Endothelial cell of umbilical vein (primary cell): Measurements from ENCODE around the gene EGFL7. TPM values are rescaled to one million over a fixed set of nuclear protein-coding genes. Genes with fewer than 3 reads are reported as not detected.

Source experiments
- BruUV-seq: library from RNA; stranded (reverse); fragments of 400-500 nt; replicated peaks from 2 replicates; lab custom pipeline; 2021; lab: Mats Ljungman, UMichigan
- CTCF ChIA-PET: fragments of 300-600, 350-600 bp; sonication (Branson Sonifier 250); formaldehyde crosslinking; loops from one replicate; lab custom pipeline; 2021; ENCODE audit warnings: antibody characterized with exemption, inconsistent platforms; lab: Charles Lee
- POLR2A ChIA-PET: fragments of 300-600, 350-600 bp; sonication (Branson Sonifier 250); formaldehyde crosslinking; loops from one replicate; lab custom pipeline; 2021; ENCODE audit warnings: antibody characterized with exemption, inconsistent platforms; lab: Charles Lee
- DNase-seq: peaks from one replicate; pipeline ENCODE4 v3.0.0-alpha.2; 2011; ENCODE audit warnings: low read depth, low spot score
- FAIRE-seq: peaks from 2 replicates; lab custom pipeline; 2011; peaks lifted over from hg19 to GRCh38; lab: Jason Lieb, UNC
- H2AFZ ChIP-seq: 2 replicates; pipeline ENCODE4 v1.6.0; 2012; ENCODE audit warnings: low read depth, low read length, control low read depth, inconsistent platforms
- H3K27ac ChIP-seq: 2 replicates; pipeline ENCODE4 v1.5.1; 2011; ENCODE audit warnings: low read depth, mild to moderate bottlenecking, control low read depth, low read length, moderate library complexity; ENCODE audit not compliant: insufficient read depth
- H3K27me3 ChIP-seq, 2 experiments: 2 replicates each; pipeline versions ENCODE4 v1.6.0 to v1.6.1; 2011; ENCODE audit warnings: low read length in 2 of 2, mixed read lengths in 1 of 2; ENCODE audit not compliant: control insufficient read depth in 2 of 2, insufficient read depth in 2 of 2
- H3K36me3 ChIP-seq, 2 experiments: 2 replicates in 1 of 2; 3 replicates in 1 of 2; pipeline ENCODE4 v1.5.1; 2011; ENCODE audit warnings: low read length in 2 of 2, mild to moderate bottlenecking in 1 of 2, moderate library complexity in 1 of 2; ENCODE audit not compliant: control insufficient read depth in 2 of 2, insufficient read depth in 2 of 2; ENCODE audit errors: extremely low read depth in 1 of 2
- H3K4me1 ChIP-seq: 3 replicates; pipeline ENCODE4 v1.5.1; 2011; ENCODE audit warnings: mild to moderate bottlenecking, low read length; ENCODE audit not compliant: control insufficient read depth, insufficient read depth; ENCODE audit errors: extremely low read depth
- H3K4me2 ChIP-seq: 2 replicates; pipeline ENCODE4 v1.6.1; 2011; ENCODE audit warnings: low read length, control low read depth, mixed read lengths; ENCODE audit not compliant: insufficient read depth
- H3K4me3 ChIP-seq, 3 experiments: fragments of 200-600 bp in 1 of 3; sonication (generic), shearing (Covaris generic) in 1 of 3; replicated peaks in 1 of 3; 2 replicates each; pipeline ENCODE4 v1.5.1; 2011 to 2016; ENCODE audit warnings: control low read depth in 3 of 3, low read length in 3 of 3, mild to moderate bottlenecking in 2 of 3, inconsistent platforms in 1 of 3, low read depth in 1 of 3, moderate library complexity in 1 of 3; ENCODE audit not compliant: insufficient read depth in 1 of 3
- H3K79me2 ChIP-seq: 2 replicates; pipeline ENCODE4 v1.6.0; 2012; ENCODE audit warnings: low read length, inconsistent platforms; ENCODE audit not compliant: control insufficient read depth, insufficient read depth
- H3K9ac ChIP-seq: replicated peaks from 2 replicates; pipeline ENCODE3; 2011; ENCODE audit warnings: low read length, control low read depth; ENCODE audit not compliant: insufficient read depth; ENCODE audit errors: extremely low read depth
- H3K9me1 ChIP-seq: replicated peaks from 3 replicates; pipeline ENCODE4 v1.6.0; 2011; ENCODE audit warnings: mild to moderate bottlenecking, low read length; ENCODE audit not compliant: control insufficient read depth, insufficient read depth; ENCODE audit errors: extremely low read depth
- H3K9me3 ChIP-seq: replicated peaks from 2 replicates; pipeline ENCODE4 v1.5.1; 2012; ENCODE audit warnings: low read length, inconsistent platforms; ENCODE audit not compliant: control insufficient read depth, insufficient read depth
- H4K20me1 ChIP-seq: replicated peaks from 2 replicates; pipeline ENCODE3; 2011; ENCODE audit warnings: mild to moderate bottlenecking, low read length; ENCODE audit not compliant: control insufficient read depth, insufficient read depth; ENCODE audit errors: extremely low read depth
- CTCF ChIP-seq, 2 donors: IDR thresholded peaks; 1 replicate in 1 of 2; 2 replicates in 1 of 2; pipeline ENCODE4 v1.5.1; 2011; ENCODE audit warnings: low read length in 2 of 2, mild to moderate bottlenecking in 2 of 2, moderate library complexity in 2 of 2, control low read depth in 1 of 2, inconsistent platforms in 1 of 2, low read depth in 1 of 2; ENCODE audit not compliant: insufficient read depth in 1 of 2; ENCODE audit errors: extremely low read depth in 1 of 2
- EZH2 ChIP-seq: IDR thresholded peaks from 2 replicates; pipeline ENCODE4 v1.6.1; 2012; ENCODE audit warnings: borderline replicate concordance, low read depth, mild to moderate bottlenecking, moderate library complexity, low read length, inconsistent platforms; ENCODE audit not compliant: severe bottlenecking
- FOS ChIP-seq: IDR thresholded peaks from 2 replicates; pipeline ENCODE4 v1.6.1; 2011; ENCODE audit warnings: mild to moderate bottlenecking, low read length, moderate library complexity, borderline replicate concordance; ENCODE audit not compliant: insufficient read depth
- GATA2 ChIP-seq: IDR thresholded peaks from 2 replicates; pipeline ENCODE4 v1.7.0; 2011; ENCODE audit warnings: low read depth, mild to moderate bottlenecking, moderate library complexity, mixed read lengths, low read length; ENCODE audit not compliant: insufficient read length, insufficient read depth
- JUN ChIP-seq: IDR thresholded peaks from 2 replicates; pipeline ENCODE4 v1.6.1; 2011; ENCODE audit warnings: borderline replicate concordance, low read depth; ENCODE audit not compliant: insufficient read length, insufficient read depth
- MAX ChIP-seq: IDR thresholded peaks from 2 replicates; pipeline ENCODE4 v1.6.1; 2011; ENCODE audit not compliant: insufficient read depth, insufficient read length
- MYC ChIP-seq: IDR thresholded peaks from one replicate; pipeline ENCODE4 v1.6.1; 2011; ENCODE audit warnings: mild to moderate bottlenecking, low read depth, low read length
- POLR2A ChIP-seq: IDR thresholded peaks from 2 replicates; pipeline ENCODE4 v1.6.1; 2012; ENCODE audit warnings: low read depth, mild to moderate bottlenecking, control low read depth, low read length
- POLR2AphosphoS5 ChIP-seq: IDR thresholded peaks from 2 replicates; pipeline ENCODE4 v1.6.1; 2012; ENCODE audit warnings: low read depth, mild to moderate bottlenecking, control low read depth, low read length, moderate library complexity; ENCODE audit not compliant: insufficient read depth
- dilution Hi-C: fragments of 300-500 bp; cut with MboI; formaldehyde crosslinking; loops from one replicate; pipeline ENCODE4 v1.15.0; 2019; ENCODE audit warnings: low sequenced_read_pairs; ENCODE audit not compliant: extremely low pct_ligation_motif_present
- intact Hi-C: fragments of 100-400 bp; cut with micrococcal nuclease; formaldehyde crosslinking; loops from one replicate; pipeline ENCODE4 v1.10.0; 2022
- polyA plus RNA-seq, 4 experiments: library from polyadenylated mRNA; depleted of rRNA in 3 of 4; stranded (reverse) in 3 of 4; unstranded in 1 of 4; fragments of >200 nt; gene quantifications; 2 replicates each; pipeline versions ENCODE4 v1.2.1 to v1.2.3, GENCODE V29; 2011 to 2012; ENCODE audit warnings: missing spikeins in 1 of 4
- total RNA-seq: library from RNA; stranded (reverse); gene quantifications from 2 replicates; pipeline ENCODE4 v1.2.3, GENCODE V29; 2021

The EGFL7 gene
- total and polyA plus RNA-seq, 2 donors (not counting 3 experiments of a cell fraction or from before 2014, with no cell fraction given): 1,043 to 1,377 TPM

- peak; percentile 67 for FAIRE-seq
These were observed 47.6 kb upstream of the EGFL7 start for GRCh38 chr9:136614967-136615623.

GRCh38 chr9:136615631-136616306 lies 46.9 kb upstream of the EGFL7 start:
- BruUV-seq: no TSS peak
- ChIA-PET POLR2A (no interaction called here), CTCF (interaction anchor here (1.3 to 2.7 kb wide), 2 partner anchors 11 to 16 kb away, joined by 3 to 13 read pairs; no protein-coding TSS in a partner anchor)
- H3K27me3 ChIP-seq: no peaks in the 10 kb centered on the region
- no peaks in the 10 kb centered on the region for H3K36me3 ChIP-seq
- no peak overlapping the region for H3K9ac ChIP-seq
- no peaks in the 10 kb centered on the region for H3K9me1 ChIP-seq
- H2AFZ ChIP-seq: no peak overlapping the region
- H3K4me3 ChIP-seq: no peak overlapping the region
- no peak overlapping the region for H3K4me2 ChIP-seq
- intact Hi-C loops: loop anchor here (2.0 kb wide), 2 partner anchors 27 to 77 kb away; no protein-coding TSS in a partner anchor
- H4K20me1 ChIP-seq: no peaks in the 10 kb centered on the region
- dilution Hi-C loops: no loop called here
- TF ChIP-seq EZH2: no peak
- no peak for TF ChIP-seq GATA2
- TF ChIP-seq MYC: no peak
- TF ChIP-seq CTCF (IDR thresholded peaks at IDR 0.05; ENCODE audit: extremely low read depth in 1 of 2, insufficient read depth in 1 of 2, low read depth in 1 of 2, low read length in 2 of 2): no peak
- no peak for TF ChIP-seq FOS
- TF ChIP-seq JUN: no peak
- no peak for TF ChIP-seq POLR2AphosphoS5
- TF ChIP-seq POLR2A: no peak
- no peak for TF ChIP-seq MAX
- FAIRE-seq (no peak), DNase-seq (no peak)
- no peaks in the 10 kb centered on the region for H3K9me3 ChIP-seq
- H3K27ac ChIP-seq: no peak overlapping the region
- peaks cover 22% of the 10 kb centered on the region for H3K4me1 ChIP-seq
- H3K79me2 ChIP-seq: no peaks in the 10 kb centered on the region

More at GRCh38 chr9:136614967-136615623, 47.6 kb upstream of the EGFL7 start:
- CTCF ChIA-PET: interaction anchor here (1.2 to 2.7 kb wide), 4 partner anchors 10 to 74 kb away, joined by 3 to 13 read pairs (median 3); no protein-coding TSS in a partner anchor
- intact Hi-C loops (loop anchor here (1.0 to 2.0 kb wide), 6 partner anchors 10 to 104 kb away; partner anchors contain the start of gene NOTCH1), dilution Hi-C loops (no loop called here)
- POLR2A ChIA-PET: no interaction called here
- TF ChIP-seq FOS: no peak
- no peak for TF ChIP-seq MYC
- TF ChIP-seq MAX: no peak
- Histone ChIP-seq H3K36me3 (no peaks in the 10 kb centered on the region), H2AFZ (no peak overlapping the region), H3K9ac (peak overlapping the region; percentile 11), H3K4me1 (peaks cover 22% of the 10 kb centered on the region), H3K27me3 (no peaks in the 10 kb centered on the region), H4K20me1 (no peaks in the 10 kb centered on the region), H3K79me2 (no peaks in the 10 kb centered on the region), H3K9me1 (no peaks in the 10 kb centered on the region), H3K27ac (peak overlapping the region; percentile 85), H3K9me3 (no peaks in the 10 kb centered on the region), H3K4me2 (peak overlapping the region; percentile 18), H3K4me3 (no peak overlapping the region)
- DNase-seq: peak; percentile 23
- no TSS peak for BruUV-seq
